ENCODE results near the gene SERPINB5.
A peak's percentile ranks its signal among the peaks of the same experiment; 100 is the strongest.

Gene SERPINB5

DNA sequence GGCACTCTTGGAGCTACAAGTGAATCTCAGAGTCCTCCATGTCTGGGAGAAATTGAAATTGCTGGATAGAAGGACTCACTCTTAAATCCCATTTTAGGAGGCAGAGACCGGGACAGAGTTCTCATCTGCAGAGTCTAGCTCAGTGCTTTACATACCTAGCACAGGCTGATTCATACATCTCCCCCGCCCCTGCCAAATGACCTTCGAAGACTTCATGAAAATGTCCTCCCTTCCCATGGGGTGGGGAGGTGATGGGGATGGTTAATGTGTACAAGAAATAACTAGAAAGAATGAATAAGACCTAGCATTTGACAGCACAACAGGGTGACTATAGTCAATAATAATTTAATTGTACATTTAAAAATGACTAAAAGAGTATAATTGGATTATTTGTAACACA is 8.2 kb upstream of the SERPINB5 start:
- DNase-seq (ENCODE audit: low read depth) = no peak

DNA sequence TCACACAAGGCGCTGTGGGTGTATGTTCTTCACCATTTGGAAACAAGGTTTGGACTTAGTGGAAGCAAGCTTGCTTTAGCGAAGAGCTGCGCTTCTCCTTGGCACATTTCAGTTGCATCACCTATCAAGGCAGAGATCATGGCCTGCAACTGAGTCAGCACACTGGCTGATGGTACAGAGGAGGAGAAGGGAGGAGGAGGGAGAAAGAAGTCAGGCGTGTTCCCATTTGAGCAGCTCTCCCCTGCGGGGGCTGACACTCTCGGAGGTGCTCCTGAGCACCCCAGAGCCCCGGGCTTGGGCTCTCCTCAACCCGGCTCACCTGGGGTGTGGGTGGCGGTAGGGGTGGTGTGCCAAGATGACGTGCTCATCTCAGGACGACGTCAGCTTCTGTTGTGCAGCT is 6.0 kb upstream of the SERPINB5 start:
- no peak for DNase-seq (ENCODE audit: low read depth)

GRCh38 chr18:63472380-63472779 is 4.4 kb upstream of the SERPINB5 start:
- no peak for DNase-seq (ENCODE audit: low read depth)

DNA sequence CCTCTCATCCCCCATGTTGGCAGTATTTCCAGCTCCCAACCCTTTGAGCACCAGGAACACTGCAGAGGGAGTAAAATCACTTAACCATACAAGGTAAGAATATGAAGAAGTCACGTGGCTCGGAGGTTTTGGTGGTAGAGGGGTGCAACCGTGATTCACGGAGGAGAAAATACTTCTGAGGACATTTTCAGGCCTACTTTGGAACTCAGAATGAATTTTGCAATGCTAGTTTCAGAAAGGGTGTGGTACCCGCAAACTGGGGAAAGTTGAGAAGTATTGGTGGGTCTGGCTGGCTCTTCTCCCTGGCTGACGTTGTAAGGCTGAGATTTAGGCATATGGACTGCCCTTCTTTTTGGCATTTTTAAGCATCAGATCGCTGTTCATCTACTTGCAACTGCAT is 442 bp downstream of the SERPINB5 start:
- DNase-seq (ENCODE audit: low read depth) = no peak

- DNase-seq (ENCODE audit: low read depth) = no peak
Measured at GRCh38 chr18:63477968-63478367, 1.2 kb downstream of the SERPINB5 start.

- DNase-seq (ENCODE audit: low read depth) = no peak
Measured at GRCh38 chr18:63479826-63480225, 3.1 kb downstream of the SERPINB5 start.

DNA sequence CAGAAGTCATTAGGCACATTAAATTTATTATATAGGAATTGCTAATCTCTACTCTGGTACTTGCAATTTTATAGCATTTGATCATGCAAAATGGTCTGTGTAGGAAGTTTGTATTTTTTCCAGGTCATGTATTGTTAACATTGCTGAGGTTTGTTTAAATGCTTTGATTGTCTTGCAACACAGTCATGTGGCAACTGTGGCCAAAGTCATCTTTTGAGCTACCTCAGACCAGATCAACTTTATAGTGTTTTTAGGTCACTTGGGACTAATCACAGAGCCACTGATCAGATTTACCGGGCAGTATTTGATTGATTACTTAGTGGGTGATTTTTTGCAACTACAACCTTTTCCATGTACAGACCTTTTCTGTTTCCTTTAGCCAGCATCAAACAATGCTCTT is 3.7 kb downstream of the SERPINB5 start:
- DNase-seq (ENCODE audit: low read depth) = no peak

DNA sequence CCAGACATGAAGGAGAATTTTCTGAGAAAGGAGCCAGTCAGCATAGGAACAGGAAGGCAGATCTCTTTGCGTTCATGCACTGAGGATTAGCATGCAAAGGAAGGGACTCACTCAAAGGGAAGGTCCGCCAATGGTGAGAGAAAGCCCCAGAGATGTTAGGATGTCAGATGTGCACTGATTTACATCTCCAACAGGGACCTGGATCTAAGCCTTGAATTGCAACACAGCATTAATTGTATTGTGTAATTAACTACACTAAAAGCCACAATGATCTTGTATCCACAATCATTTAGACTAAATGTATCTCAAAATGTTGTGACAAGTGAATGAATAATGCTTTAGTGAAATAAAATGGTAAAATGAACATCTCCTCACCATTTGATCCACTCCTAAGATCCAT is 4.2 kb downstream of the SERPINB5 start:
- no peak for DNase-seq (ENCODE audit: low read depth)

DNA sequence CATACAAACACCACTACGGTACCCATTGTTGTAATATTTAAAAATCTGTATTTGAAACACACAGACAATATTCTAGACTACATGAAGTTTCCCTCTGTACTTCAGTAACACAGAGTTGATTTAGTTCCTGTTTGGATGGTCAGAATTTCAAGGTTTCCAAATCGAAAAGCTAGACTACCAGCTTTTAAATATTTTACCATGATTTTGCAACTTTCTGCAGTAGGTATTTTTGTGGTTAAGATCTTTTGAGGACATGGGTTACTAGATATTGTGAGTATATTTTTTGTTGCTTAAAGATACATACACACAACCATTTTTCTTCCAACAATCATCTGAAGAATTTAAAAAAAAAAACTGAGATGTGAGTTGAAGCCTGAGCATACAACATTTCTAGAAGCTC is 10.9 kb downstream of the SERPINB5 start:
- no peak for DNase-seq (ENCODE audit: low read depth)

- DNase-seq (ENCODE audit: low read depth) = no peak
Measured at GRCh38 chr18:63488160-63488559, 11.4 kb downstream of the SERPINB5 start.

GRCh38 chr18:63492851-63493250 is 16.1 kb downstream of the SERPINB5 start:
- no peak for DNase-seq (ENCODE audit: low read depth)

DNA sequence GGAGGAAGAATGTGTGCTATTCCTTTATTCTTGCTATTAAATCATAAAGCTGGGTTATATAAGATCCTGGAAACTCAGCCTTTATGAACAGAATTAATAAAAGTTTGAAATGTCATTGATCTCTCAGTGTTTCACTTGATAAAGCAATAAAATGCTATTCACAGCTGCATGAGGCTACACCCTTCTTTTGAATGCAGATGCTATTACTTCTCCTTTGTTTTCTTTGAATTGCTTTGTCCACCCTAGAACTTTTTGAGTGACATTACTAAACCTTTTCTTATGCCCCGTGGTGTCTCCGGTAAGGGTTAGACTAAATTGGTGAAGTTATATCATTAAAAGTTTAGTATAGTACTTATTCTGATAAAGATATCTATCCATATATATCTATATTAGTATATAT is 18.9 kb downstream of the SERPINB5 start:
- DNase-seq (ENCODE audit: low read depth) = no peak

DNA sequence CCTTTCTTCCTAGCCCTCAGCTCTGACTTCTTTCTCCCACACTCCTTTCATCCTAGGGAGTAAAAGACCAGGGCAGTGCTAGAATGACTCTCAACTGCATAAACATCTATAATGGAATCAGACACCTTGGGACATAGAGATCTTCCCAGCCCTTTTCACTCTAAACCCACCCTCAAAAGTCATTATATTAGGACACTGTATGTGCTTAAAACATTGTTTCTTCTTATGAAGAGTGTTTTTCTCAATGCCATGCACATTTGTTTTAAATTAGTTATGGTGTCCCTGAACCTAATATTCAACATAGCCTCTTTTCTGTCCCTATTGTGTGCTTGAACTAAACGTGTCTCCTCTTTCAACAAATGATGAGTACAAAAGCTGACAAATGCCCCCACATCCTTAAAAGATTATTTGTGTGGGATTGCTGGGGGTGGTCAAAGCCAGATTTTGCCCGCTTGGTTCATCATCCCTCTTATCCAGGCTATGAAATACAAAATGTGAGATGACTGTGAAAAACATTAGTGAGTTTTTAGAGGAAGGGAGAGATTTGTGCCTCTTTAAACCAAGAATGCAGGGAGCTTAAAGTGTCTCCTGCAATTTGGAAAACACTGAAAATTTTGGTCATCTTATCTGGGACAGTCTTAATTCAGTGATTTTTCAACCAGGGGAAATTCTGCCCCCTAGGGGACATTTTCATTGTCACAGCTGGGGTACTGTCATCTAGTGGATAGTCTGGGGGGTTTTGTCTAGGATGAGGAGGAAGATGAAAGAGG is 29.0 kb downstream of the SERPINB5 start:
- DNase-seq (ENCODE audit: low read depth) = no peak

DNA sequence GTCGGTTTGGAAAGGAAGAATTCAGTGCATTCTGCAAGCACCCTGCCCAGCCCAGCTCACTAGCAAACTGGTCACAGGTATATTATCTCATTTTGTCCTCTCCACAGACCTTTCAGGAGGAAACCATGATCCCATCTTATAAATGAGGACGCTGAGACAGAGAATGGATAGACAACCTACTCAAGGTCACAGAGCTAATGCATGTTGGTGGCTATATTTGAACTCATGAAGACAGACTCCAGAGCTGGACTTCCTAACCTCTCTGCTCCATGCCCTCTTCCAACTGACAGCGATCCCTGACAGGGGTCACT is 29.5 kb downstream of the SERPINB5 start:
- DNase-seq (ENCODE audit: low read depth) = no peak

DNA sequence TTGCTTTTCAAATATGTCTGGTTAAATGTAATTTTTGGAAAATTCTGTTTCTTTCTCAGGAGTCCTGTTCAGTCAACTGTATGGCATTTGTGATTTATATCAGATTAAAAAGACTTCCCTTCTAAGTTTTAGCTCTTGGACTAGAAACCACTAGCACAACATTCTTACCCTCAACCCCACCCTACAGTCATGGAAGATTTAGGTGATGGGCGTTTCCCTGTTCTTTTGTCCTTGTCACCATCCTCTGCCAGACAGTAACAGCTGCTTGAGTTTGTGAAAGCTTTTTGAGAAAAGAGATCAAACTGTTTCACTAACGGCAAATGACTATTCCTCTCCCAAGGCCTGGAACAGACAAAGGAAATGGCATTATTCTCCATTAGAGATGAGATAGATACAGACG is 31.8 kb downstream of the SERPINB5 start:
- no peak for DNase-seq (ENCODE audit: low read depth)

GRCh38 chr18:63511285-63511684 is 34.5 kb downstream of the SERPINB5 start:
- peak; percentile 12 for DNase-seq (ENCODE audit: low read depth)

DNA sequence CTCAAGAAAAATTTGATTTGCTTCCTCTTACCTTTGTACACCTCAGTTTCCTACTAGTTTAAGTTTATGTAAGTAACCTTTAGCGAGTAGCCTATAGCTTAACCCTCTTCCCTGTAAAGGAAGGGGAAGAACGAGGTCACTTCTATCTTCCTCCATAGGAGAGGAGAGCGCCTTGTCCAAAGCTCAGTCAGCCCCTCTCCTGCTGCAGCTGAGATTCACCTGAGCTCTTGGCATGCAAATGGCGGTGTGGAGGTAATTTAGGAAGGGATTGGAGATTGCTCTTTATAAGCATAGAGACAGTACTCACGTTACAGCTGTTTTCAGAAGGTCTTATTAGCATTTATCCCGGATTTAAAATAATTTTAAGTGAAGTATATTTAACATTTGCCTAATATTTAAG is 37.6 kb downstream of the SERPINB5 start:
- DNase-seq (ENCODE audit: low read depth) = no peak

- DNase-seq (ENCODE audit: low read depth) = no peak
Measured at GRCh38 chr18:63514888-63515678, 38.3 kb downstream of the SERPINB5 start.

DNA sequence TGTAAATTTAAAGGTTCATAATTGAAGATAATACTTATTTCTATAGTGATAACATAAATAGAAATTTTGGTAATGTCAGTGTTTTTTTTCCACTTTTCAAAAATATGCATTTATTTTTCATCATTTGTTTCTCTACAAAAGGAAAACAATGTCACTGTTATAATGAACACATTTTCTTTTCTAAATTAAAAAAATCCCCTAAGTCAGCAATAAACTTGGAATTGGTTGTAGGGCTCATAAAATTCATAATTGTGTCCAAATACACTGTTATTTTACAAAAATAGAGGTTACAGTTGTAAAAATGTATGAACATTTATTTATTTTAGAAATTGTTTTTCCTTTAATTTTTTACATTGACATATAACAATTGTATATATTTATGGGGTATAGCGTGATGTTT is 39.0 kb downstream of the SERPINB5 start:
- no peak for DNase-seq (ENCODE audit: low read depth)

GRCh38 chr18:63518178-63519012 is 41.6 kb downstream of the SERPINB5 start:
- DNase-seq (ENCODE audit: low read depth) = peak; percentile 61

DNA sequence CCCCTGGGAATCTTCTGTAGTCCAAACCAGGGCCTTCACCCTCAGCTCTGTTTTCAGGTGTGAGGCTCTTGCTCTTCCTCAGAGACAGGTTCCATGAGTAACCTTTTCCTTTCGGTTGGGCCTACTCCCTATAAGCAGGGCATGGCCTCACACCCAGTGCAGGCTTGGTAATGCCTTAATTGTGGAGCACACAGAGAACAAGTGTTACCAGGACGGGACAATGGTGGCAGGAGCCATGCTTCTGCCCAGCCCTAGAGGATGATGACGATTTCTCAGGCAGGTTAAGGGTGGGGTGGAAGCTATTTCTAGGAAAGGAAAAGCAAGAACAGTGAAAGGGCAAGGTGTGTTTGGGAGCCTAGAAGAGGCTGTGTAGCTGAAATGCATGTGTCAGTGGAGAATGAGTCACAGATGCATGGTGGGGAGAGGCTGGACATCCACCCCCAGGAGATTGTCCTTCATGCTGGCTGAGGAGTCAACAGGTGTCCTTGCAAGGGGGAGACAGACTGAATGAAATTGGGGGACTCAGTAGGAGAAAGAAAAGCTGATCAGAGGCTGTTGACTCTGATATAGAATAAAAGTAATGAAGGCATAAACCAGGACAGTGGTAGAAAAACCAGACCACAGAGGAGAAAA is 43.4 kb downstream of the SERPINB5 start:
- DNase-seq (ENCODE audit: low read depth) = no peak

DNA sequence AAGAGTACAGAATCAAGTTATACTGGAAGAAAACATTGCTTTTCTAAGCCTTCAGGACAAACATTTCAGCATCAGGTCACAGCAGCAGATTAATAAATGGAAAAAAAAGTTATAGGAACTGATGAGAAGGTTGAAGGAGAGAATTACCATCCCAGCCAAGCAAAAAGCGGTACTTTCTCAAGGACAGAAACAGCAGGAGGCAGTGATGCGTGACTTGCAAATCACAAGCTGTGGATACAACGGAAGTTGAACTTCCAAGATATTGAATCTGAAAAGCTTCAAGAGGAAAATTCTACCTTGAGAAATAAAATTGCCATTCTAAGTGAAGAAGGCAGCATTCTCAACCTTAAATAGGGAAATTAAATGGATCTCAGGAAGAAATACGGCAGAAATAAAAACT is 46.9 kb downstream of the SERPINB5 start:
- DNase-seq (ENCODE audit: low read depth) = no peak
